GM18519 (cell line): ENCODE data around the gene DNPH1.

Experiments used
- ATAC-seq: cut with Tn5 transposase; IDR thresholded peaks from one replicate; pipeline ENCODE4 v1.9.1; 2021; ENCODE audit warnings: mild to moderate bottlenecking, moderate library complexity; ENCODE audit not compliant: unreplicated experiment, low FRiP score

Gene DNPH1

DNA sequence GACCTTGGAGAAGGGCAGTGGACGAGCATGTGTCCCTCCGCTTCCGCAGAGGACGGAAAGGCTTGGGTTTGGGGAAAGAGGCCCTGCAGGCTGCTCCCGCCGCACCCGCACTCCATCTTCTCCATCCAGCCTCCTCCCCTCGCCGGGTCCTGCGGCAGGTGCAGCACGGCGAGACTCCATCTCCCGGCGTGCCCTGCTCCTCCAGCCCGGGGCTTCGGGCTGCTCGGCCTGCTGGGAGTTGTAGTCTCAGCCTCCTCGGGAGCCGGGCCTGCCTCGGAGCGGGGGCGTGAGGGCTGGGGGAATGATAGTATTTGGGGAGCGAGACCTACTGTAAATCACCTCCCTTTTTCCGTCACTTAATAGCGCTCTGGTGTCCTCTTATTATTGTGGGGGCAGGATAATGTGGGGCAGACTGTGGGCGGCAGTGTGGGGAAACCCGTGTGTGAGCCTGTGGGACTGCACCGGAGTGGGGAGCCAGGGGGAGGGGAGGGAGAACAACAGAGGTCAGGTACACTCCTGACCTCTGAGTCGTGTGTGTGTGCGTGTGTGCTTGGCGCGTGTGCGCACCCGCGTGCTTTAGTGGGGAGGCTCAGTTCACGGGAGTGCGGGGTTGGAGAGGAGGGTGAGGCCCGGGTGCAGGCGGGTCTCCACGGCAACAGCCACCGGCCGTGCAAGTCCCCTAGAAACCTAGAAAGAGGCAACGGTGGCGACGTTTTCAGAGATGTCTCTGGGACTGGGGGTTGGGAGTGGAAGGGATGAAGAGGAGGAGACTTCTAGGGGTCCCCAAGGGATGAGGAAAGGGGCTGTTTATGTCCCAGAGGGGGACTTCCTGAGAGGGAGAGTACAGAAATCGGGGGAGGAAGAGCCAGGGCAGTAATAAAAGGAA is 18.1 kb upstream of the DNPH1 start:
- no peak for ATAC-seq

DNA sequence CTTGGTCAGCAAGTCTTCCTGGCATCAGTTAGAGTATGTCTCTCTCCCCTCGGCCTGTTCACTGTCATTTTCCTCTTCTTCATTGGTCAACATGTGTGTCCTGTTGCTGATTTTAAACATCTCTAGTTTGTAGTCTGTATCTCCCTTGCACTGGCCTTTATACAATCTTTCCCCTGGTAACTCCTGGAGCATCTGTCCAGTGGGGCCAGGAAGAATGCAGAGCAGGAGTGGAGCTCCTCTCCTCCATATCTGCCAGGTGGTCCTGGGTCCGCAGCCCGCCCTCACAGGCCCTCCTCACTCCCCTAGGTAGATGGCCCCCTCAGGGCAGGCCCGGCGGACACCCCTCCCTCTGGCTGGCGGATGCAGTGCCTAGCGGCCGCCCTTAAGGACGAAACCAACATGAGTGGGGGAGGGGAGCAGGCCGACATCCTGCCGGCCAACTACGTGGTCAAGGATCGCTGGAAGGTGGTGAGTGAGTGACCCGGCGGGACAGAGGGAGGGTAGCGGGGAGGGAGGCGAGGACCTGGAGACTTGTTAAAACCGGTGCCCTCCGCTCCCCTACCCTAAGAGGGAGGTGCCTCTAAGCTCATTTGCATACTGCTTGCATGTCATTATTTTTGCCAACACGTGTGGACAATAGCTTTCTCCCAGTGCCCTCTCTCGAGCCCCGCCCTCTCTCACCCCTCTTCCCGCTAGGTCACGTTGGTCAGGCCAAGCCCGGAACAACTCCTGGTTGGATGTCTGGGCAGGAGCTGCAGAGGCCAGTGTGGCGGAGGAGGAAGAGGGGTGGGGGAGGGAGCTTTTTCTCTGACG is 17.2 kb upstream of the DNPH1 start:
- ATAC-seq: no peak

DNA sequence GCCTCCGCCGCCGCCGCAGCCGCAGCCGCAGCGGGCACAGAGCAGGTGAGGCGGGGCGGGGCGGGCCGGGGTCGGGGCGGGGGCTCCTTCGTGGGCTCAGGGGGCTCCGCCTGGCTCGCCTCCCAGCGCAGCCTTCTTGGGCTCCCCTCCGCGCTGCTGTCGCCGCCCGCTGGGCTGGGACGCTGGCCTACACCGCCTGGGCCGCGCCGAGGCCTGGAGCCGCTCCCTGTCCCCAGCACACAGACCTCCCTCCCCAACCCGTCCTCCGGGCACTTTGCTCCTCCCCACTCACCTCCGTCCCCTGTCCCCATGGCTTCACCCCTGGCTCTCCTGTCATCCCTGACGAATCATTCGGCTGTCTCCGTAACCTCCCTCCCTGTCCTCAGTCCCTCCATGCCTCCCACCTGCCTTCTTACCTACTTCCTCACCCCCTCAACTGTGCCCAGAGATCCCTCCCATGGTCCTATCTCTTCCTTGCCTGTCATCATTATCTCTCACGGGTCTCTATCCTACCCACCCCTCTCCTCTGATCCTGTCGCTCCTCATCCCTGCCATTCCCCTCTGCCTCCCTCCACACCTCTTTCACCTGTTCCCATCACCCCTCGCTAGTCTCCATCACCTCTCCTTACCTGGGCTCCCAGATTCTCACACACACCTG is 14.5 kb upstream of the DNPH1 start:
- no peak for ATAC-seq

DNA sequence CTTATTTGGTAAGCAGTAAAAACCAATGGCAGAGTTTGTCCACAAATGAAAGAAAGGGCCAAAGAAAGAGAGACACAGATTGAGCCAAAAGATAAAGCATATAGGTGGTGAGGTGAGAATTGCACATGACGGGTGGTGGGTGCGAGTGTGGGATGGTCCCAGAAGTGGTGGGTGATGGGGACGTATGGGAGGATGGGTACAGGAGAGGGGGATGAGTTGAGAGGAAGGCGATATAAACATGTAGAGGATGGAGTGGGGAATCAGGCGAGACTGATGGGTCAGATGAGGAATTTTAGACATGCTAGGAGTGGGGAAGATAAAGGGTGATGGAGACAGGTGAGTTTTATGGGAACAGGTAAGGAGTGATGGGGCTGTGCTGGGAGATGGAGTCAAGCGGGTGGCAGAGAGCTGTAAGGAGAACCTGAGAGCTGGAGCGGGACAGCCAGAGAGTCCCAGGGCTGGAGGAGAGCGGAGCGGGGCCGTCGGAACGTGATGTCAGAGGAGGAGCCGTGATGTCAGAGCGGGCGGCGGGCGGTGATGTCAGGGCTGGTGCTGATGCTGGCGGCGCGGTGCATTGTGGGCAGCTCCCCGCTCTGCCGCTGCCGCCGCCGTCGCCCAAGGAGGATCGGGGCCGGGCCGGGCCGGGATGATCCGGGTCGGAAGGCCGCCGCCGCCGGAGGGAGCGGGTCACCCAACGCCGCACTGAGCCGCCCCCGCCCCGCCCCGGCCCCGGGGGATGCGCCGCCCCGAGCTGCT is 13.8 kb upstream of the DNPH1 start, which contains the start of gene TTBK1:
TSS of gene TTBK1 (plus strand) at position 574 of the 756 bp plus-strand sequence. CDS start 3,180 bp downstream, outside the sequence.
- ATAC-seq: no peak

DNA sequence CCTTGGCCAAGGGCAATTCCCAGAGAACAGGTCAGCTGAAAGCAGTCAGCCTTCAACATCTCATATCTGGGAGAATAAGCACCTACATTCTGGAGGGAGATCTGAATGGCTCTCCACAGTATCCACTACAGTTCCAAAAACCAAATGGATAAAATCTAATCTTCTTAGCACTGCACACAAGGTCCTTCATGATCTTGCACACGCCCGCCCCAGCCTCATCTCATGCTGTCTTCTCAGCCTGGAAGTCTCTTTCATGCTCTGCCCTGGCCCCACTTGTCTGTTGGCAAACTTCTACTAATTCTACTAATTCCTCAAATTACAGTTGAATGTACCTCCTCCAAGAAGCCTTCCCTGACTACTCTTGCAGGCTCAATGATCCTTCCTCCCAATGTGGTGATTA is 12.2 kb upstream of the DNPH1 start:
- no peak for ATAC-seq

DNA sequence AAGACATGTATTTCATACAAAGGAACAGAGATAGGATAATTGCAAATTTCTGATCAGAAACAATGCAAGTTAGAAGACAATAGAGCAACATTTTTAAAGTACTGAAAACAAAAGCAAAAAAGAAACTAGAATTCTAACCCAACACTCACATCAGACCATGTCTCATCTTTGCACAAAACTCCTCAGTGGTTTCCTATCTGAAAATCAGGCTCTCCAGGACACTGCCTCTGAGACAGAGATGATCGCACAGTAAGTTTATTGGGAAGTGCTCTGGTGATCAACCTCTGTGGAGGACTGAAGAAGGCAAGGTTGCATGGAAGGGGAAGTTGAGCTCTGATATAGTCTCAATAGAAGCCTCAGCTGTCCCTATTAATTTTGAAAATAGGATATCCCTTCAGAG is 11.7 kb upstream of the DNPH1 start:
- no peak for ATAC-seq

DNA sequence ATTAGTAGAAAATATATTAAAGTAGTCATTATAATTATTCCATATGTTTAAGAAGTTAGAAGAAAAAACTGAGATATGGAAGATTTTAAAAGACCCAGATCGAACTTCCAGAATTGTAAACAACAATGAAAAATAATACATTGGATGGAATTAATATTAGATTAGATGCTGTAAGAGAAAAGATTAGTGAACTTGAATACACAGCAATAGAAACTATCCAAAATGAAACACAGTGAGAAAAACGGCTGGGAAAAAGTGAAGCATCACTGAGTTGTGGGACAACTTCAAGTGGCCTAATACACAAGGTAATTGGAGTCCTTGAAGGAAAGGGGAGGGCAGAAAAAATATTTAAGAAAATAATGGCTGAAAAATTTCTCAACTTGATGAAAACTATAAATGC is 9.8 kb upstream of the DNPH1 start:
- no peak for ATAC-seq

DNA sequence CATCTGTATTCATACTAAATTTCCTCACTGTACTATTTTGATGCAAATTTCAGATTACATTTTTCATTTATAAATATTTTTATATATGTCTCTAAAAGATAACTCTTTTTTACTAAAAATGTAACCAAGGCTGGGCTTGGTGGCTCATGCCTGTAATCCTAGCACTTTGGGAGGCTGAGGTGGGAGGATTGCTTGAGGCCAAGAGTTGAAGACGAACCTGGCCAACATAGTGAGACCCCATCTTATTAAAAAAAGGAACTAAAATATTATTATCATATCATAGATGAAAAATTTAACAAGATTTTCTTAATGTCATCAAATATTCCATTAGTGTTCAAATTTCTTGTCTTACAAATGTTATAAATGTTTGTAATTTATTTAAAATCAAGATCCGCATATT is 6.6 kb upstream of the DNPH1 start:
- no peak for ATAC-seq

DNA sequence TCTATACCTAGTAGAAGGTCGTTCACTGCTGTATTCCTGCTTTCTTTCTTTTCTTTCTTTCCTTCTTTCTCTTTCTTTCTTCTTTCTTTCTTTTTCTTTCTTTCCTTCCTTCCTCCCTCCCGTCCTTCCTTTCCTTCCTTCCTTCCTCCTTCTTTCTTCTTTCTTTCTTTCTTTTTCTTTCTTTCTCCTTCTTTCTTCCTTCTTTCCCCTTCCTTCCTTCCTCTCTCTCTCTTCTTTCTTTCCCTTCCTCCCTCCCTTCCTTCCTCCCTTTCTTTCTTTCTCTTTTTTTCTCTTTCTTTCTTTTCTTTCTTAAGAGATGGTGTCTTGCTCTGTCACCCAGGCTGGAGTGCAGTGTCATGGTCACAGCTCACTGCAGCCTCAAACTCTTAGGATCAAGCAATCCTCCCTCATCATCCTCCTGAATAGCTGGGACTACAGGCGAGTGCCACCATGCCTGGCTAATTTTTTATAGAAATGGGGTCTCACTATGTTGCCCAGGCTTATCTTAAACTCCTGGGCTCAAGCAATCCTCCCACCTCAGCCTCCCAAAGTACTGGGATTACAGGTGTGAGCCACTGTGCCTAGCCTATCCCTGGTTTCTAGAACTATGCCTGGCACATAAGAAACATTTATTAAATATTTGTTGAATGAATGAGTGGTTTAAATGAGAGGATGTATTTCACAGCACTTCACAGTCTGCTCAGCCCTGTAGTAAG is 2.6 kb upstream of the DNPH1 start:
- ATAC-seq: no peak

DNA sequence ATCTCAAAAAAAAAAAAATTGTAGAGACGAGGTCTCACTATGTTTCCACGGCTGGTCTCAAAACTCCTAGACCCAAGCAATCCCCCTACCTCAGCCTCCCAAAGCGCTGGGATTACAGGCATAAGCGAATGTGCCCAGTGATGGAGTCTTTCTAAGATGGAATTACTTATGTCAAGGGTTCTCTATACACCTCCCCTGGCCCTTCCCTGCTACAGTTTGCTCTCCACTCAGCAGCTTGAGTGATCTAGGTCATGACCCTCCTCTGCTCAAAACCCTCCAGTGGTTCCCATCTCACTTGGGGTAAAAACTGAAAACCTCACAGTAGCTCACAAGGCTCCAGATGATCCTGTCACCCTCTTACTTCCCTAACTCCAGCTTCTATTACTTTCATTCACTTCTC is 1.8 kb upstream of the DNPH1 start:
- ATAC-seq: no peak

DNA sequence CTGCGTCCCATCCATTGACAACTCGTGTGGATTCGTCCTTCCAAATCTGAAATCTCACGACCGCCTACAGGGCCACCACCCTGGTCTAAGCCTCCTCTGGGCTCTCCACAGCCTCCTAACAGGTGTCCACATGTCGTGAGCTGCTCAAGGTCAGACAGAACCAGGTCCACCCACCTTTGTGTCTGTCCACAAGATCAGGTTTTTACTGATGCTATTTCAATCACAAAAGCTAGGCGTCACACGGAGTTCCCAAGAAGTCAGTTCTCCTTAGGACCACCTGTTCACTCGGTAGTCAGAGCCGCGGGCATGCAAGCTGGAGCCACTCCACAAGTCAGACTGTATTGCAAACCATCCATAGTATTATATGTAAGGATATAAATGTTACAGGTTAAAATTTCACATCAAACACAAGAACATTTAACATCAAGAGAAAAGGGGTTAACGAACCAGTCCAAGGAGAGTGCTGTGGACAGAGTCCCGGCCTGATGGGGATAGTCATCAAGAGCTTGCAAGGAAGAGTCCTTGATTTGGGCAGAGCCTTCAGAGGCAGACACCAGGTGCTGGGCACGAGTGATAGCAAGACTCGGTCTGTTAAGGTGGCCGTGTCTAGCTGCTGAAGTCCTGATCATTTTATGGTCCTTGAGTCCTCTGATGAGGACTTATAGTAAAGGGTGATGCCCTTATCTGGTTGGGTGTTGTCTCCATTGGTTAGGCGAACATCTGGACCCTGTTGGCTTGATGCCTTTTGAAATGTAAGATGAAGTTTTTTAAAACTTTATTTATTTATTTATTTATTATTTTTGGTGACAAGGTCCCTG is 731 bp upstream of the DNPH1 start:
- ATAC-seq: no peak

DNA sequence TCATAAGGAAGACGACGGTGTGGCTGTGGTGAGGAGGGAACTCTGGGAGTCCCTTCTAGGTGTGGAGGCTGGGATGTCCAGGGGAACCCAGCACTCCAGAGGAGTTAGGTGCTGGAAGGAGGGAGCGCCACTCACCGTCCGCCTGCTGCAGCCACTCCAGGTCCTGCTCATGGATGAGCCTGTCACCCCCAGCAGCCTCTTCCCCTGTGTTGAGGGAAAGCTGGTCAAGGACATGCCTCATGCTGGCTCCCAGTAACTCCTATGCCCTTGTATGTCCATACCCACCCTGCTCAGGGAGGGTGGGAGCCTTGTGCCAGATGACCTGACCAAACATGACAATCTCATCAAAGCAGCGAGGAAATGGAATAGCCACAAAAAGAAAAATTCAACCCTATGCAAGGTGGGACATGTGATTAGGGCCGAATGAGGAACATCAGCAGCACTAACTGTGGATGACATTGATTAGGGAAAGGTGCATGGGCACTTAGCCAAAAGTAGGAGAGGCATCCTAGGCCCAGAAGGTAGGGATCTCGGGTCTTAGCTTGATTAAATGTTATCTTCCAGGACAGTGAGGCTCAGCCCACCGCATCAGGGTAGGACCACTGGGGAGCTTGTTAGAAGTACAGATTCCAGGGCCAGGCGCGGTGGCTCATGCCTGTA is 3.0 kb downstream of the DNPH1 start:
- ATAC-seq: no peak

DNA sequence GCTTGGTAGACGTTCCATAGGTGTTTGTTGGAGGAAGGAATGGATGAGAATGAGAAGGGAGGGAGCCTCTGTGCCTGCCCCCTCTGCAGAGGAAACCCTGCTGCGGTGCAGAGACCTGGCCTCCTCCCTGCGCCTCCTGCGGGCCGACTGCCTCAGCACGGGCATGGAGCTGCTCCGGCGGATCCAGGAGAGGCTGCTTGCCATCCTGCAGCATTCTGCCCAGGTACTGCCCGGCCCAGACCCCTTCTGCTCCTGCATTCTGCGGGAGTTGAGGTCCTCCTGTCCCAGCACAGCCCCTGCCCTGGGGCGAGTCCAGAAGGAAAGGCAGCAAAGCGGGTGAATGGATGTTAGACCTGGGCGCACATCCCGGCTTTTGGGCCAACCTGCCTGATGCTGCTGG is 6.1 kb downstream of the DNPH1 start:
- no peak for ATAC-seq

DNA sequence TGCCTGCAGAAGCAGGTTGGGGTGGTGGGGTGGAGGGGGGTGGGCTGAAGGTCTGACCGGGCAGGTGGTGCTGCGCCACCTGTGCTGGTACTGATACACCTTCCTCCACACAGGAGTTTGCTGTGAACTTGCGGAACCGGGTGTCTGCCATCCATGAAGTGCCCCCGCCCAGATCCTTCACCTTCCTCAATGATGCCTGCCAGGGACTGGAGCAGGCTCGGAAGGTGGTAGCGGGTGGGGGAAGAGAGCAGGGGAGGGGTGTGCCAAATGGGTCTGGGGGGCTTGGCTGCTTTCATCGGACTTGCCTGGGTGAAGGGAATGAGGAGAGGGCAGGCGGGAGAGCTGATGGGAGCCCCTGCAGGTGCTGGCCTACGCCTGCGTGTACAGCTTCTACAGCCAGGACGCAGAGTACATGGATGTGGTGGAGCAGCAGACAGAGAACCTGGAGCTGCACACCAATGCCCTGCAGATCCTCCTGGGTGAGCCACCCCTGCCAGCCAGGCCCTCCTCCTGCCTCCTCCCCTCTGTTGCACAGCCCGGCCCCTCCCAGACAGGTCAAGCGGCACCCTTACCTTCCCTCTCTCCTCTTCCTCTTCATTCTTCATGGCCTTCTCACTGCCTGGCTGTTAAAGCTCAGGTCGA is 6.7 kb downstream of the DNPH1 start:
- no peak for ATAC-seq

DNA sequence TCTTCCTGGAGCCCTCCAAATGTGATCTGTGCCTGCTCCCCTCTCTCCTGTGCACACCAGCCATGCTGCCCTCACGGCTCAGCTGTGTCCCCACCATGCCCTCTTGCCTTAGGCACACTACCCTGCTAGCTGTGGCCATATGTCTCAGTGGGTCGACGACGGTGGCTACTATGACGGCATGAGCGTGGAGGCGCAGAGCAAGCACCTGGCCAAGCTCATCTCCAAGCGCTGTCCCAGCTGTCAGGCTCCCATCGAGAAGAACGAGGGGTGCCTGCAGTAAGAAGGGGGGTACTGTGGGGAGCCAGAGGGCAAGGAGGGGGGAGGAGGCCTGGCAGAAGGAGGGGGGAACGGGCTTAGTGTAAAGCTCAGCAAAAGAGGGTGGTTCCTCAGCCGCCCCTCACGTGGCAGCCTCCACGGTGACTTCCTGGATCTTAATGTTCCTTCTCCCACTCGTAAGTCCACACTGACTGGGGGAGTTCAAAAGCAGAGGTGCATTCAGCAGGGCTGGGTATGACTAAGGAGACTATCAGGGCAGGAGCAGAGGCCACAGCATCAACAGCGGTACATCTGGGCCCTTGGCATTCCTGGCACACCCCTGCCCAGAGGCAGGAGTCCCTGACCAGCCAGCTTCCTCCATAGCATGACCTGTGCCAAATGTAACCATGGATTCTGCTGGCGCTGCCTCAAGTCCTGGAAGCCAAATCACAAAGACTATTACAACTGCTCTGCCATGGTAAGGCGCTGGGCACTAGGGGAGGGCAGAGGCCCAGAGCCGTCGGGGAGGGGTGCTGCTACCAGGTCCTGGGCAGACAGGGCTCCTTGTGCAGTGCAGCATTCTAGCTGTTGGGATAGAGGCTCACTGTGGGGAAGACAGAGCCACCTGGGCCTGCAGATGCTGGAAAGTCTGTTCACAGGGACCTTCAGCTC is 8.0 kb downstream of the DNPH1 start:
- no peak for ATAC-seq

DNA sequence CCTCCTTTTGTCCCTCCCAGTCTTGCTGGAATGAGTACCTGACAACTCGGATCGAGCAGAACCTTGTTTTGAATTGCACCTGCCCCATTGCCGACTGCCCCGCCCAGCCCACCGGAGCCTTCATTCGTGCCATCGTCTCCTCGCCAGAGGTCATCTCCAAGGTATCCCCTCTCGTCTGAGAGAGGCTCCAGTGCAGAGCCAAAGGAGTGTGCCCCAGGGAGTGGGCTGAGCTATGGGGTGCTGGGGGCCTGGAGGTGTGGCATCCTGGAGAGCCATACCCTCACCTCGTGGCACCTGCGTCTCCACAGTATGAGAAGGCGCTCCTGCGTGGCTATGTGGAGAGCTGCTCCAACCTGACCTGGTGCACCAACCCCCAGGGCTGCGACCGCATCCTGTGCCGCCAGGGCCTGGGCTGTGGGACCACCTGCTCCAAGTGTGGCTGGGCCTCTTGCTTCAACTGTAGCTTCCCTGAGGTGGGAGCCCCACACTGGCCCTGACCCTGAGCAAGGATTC is 8.8 kb downstream of the DNPH1 start:
- ATAC-seq: no peak

DNA sequence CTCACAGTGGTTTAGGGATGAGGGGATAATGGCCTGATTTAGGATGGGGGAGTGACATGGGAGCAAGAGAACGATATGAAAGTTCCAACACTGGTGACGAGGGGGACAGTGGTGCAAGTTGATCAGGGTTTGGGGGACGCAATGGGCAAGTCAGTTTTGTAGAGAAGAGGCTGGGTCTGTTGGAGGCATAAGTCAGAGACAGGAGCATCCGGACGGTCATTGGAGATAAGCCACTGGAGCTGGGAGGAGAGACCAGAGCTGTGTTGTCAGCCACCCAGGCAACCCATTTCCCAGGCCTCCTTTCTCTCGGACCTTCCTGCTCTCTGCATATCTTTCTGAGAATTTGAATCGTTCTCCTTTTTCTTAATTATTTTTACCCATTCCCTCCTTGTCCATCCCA is 9.5 kb downstream of the DNPH1 start:
- no peak for ATAC-seq
